ENCODE data around the gene FBXO40. TPM values are rescaled to one million over a fixed set of nuclear protein-coding genes. Genes with fewer than 3 reads are reported as not detected.

Gene FBXO40
- total RNA-seq, 1 donor from 2014 or later: not detected

DNA sequence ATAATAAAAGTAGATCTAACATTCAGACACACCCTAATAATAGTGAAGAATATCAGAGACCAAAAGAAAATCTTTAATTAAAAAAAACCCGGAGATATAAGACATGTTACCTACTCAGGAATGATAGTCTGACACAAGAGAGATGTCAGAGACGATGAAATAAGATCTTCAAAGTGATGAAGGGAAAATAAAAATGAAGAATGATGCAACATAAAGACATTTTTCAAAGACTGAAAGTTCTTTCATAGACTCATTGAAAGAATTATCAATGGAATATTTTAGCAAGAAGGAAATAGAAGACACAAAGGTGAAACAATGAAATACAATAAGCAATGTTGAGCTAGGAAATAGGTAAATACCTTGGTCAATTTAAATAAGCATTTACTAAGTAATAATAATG lies 47.9 kb downstream of the FBXO40 start:
- Histone ChIP-seq H3K36me3 (no peaks in the 10 kb centered on the region), H3K9me3 (no peaks in the 10 kb centered on the region), H3K27ac (no peak overlapping the region), H3K27me3 (no peaks in the 10 kb centered on the region), H3K4me1 (no peaks in the 10 kb centered on the region), H3K4me3 (no peak overlapping the region)
- no peak for DNase-seq (ENCODE audit: extremely low spot score in 2 of 2)
- intact Hi-C loops (cut with DNase I): no loop called here
- TF ChIP-seq POLR2AphosphoS5 (IDR thresholded peaks at IDR 0.05; ENCODE audit: insufficient read depth in 1 of 2, low read depth in 1 of 2): no peak
- no peak for TF ChIP-seq POLR2A (IDR thresholded peaks at IDR 0.05)
- no peak for TF ChIP-seq CTCF (IDR thresholded peaks at IDR 0.05)

DNA sequence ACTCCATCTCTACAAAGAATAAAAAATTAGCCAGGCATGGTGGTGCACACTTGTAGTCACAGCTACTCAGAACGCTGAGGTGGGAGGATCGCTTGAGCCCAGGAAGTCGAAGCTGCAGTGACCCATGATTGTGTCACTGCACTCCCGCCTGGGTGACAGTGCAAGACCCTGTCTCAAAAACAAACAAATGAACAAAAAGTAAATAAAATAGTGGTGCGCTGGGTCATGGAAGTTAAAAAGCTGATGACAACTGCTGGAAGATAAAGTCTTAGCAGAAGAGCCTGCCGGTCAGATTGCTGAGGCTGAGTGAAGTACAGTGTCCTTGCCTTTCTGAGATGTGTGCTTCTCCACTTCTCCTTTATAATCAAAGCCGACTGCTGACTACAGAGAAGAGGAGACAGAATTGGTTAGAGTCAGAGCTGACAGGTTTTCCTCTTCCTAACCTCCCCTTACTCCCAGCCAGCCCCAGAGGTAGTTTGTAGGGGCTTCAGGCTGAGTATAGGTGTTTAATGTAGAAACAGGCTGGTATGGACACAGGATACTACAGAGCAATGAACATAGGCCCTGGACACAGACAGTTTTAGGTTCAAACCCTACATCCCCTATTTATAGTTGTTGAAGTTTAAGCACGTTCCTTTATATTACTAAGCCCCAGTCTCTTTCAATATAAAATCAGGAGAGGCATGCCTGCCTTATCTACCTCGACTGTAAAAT lies 49.6 kb downstream of the FBXO40 start:
- Histone ChIP-seq H3K27me3 (no peaks in the 10 kb centered on the region), H3K4me1 (no peaks in the 10 kb centered on the region), H3K36me3 (no peaks in the 10 kb centered on the region), H3K27ac (no peak overlapping the region), H3K9me3 (no peaks in the 10 kb centered on the region), H3K4me3 (no peak overlapping the region)
- DNase-seq (ENCODE audit: extremely low spot score in 2 of 2): no peak
- intact Hi-C loops (cut with DNase I): no loop called here
- TF ChIP-seq POLR2A (IDR thresholded peaks at IDR 0.05) (no peak), CTCF (IDR thresholded peaks at IDR 0.05) (no peak)

DNA sequence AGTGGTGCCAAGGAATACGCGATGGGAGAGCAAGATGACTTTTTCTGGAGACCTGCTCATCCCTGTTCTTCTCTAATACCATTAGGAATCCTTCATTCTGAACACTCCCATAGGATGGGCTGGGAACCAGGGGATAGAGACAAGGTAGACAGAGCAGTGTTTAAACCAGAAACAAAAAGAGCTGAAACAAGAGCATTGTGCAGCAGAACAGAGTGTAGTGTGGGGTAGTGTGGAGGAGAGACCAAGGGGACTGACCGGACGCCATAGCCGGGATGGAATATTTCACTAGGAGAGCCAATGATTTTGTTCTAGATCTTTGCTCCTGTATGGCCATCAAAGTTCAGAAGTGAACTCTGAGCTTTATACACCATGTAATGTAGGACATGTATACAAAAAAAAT lies 51.9 kb downstream of the FBXO40 start:
- Histone ChIP-seq H3K4me3 (no peak overlapping the region), H3K9me3 (no peaks in the 10 kb centered on the region), H3K4me1 (no peaks in the 10 kb centered on the region), H3K27me3 (no peaks in the 10 kb centered on the region), H3K27ac (no peak overlapping the region), H3K36me3 (no peaks in the 10 kb centered on the region)
- TF ChIP-seq POLR2A (IDR thresholded peaks at IDR 0.05): no peak
- no peak for TF ChIP-seq POLR2AphosphoS5 (IDR thresholded peaks at IDR 0.05; ENCODE audit: insufficient read depth in 1 of 2, low read depth in 1 of 2)
- TF ChIP-seq CTCF (IDR thresholded peaks at IDR 0.05): no peak
- intact Hi-C loops (cut with DNase I): no loop called here
- DNase-seq (ENCODE audit: extremely low spot score in 2 of 2): no peak

DNA sequence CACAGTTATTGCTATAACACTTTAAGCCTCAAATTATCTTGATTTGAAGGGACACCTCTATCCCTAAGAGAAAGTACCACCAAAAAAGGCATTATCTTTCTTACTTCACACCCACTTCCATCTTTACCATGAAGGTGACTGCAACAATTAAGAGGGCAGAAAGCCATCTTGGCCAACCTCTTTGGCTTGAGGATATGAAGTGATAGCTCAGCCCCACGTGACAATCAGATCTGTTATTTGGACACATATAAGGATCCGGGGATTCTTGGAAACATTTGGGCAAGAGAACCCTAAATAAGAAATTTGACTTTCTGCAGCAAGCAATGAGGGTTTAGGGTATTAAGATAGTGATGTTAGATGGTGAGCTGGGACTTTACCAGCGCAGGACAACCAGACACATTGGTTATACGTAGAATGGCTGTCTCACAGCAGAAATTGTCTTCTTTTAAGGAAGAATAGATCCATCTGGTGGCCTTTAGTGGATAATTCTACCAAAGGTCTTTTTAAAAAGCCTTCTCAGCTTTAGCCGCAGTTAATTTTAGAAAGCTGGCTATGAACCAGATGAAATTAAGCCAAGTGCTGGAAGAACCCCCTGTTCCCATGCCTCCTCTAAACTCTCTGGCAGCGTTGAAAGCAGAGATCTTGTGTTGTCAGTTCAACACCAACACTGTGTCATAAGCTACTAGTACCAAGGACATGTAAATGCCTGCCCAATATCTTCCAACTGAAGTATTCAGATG lies 55.2 kb downstream of the FBXO40 start:
- intact Hi-C loops (cut with DNase I): no loop called here
- no peaks in the 10 kb centered on the region for H3K27me3 ChIP-seq
- H3K27ac ChIP-seq: no peak overlapping the region
- no peaks in the 10 kb centered on the region for H3K9me3 ChIP-seq
- no peak overlapping the region for H3K4me3 ChIP-seq
- TF ChIP-seq POLR2AphosphoS5 (IDR thresholded peaks at IDR 0.05; ENCODE audit: insufficient read depth in 1 of 2, low read depth in 1 of 2) (peak in 1 of 2 donors; percentile 61), CTCF (IDR thresholded peaks at IDR 0.05) (no peak)
- no peaks in the 10 kb centered on the region for H3K36me3 ChIP-seq
- no peak for DNase-seq (ENCODE audit: extremely low spot score in 2 of 2)
- H3K4me1 ChIP-seq: no peaks in the 10 kb centered on the region

DNA sequence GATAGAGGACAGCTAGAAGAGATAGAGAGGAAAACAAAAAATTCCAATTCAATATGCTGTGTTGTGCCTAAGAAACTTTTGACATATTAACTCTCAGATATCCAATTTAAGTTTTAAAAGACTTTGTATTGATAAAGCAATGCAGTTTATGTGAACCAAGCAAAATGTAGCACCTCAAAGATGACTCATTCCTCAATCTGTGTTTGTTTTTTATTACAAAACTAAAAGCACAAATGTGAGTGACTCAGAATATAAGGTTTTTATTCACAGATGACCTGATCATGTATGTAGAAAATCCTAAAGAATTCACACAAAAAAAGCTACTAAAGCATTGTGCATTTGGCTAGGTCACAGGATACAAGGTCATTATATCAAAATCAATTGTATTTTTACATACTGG lies 56.5 kb downstream of the FBXO40 start:
- Histone ChIP-seq H3K4me3 (no peak overlapping the region), H3K27me3 (no peaks in the 10 kb centered on the region), H3K36me3 (no peaks in the 10 kb centered on the region), H3K27ac (peak overlapping the region; percentile 33), H3K9me3 (no peaks in the 10 kb centered on the region), H3K4me1 (no peaks in the 10 kb centered on the region)
- intact Hi-C loops (cut with DNase I): no loop called here
- no peak for TF ChIP-seq CTCF (IDR thresholded peaks at IDR 0.05)
- TF ChIP-seq POLR2A (IDR thresholded peaks at IDR 0.05): no peak
- no peak for TF ChIP-seq POLR2AphosphoS5 (IDR thresholded peaks at IDR 0.05; ENCODE audit: insufficient read depth in 1 of 2, low read depth in 1 of 2)
- no peak for DNase-seq (ENCODE audit: extremely low spot score in 2 of 2)

Measured in vagina (tissue), 2 donors.